Smooth muscle cell (in vitro differentiated cells): ENCODE data around the gene FBN1. TPM values are rescaled to one million over a fixed set of nuclear protein-coding genes. Genes with fewer than 3 reads are reported as not detected.

Experiments
- DNase-seq: peaks from one replicate; lab custom pipeline; 2025; ENCODE audit not compliant: unreplicated experiment; lab: John Stamatoyannopoulos, UW
- H2AFZ ChIP-seq: fragments of 200-600 bp; sonication (generic); 2 replicates; pipeline ENCODE4 v1.6.0; 2016; ENCODE audit warnings: antibody characterized with exemption, low read depth, mild to moderate bottlenecking
- H3F3A ChIP-seq: fragments of 200-600 bp; sonication (generic); 2 replicates; pipeline ENCODE4 v1.6.0; 2017; ENCODE audit warnings: antibody characterized with exemption, low read depth
- H3K27ac ChIP-seq: fragments of 200-600 bp; sonication (generic); 2 replicates; pipeline ENCODE4 v1.5.1; 2016; ENCODE audit warnings: low read depth, mild to moderate bottlenecking
- H3K27me3 ChIP-seq: fragments of 200-600 bp; sonication (generic); 2 replicates; pipeline ENCODE4 v1.6.1; 2016; ENCODE audit warnings: low read depth, mild to moderate bottlenecking
- H3K36me3 ChIP-seq: fragments of 200-600 bp; sonication (generic); 2 replicates; pipeline ENCODE4 v1.5.1; 2016; ENCODE audit warnings: low read depth
- H3K4me1 ChIP-seq: fragments of 200-600 bp; sonication (generic); 2 replicates; pipeline ENCODE4 v1.5.1; 2016; ENCODE audit warnings: low read depth
- H3K4me2 ChIP-seq: fragments of 200-600 bp; sonication (generic); 2 replicates; pipeline ENCODE4 v1.6.0; 2016; ENCODE audit warnings: mild to moderate bottlenecking
- H3K4me3 ChIP-seq: fragments of 200-600 bp; sonication (generic); 2 replicates; pipeline ENCODE4 v1.5.1; 2016; ENCODE audit warnings: mild to moderate bottlenecking
- H3K79me2 ChIP-seq: fragments of 200-600 bp; sonication (generic); 2 replicates; pipeline ENCODE4 v1.6.0; 2016; ENCODE audit warnings: low read depth, mild to moderate bottlenecking
- H3K9ac ChIP-seq: fragments of 200-600 bp; sonication (generic); 2 replicates; pipeline ENCODE4 v1.6.0; 2016; ENCODE audit warnings: low read depth
- H3K9me3 ChIP-seq: fragments of 200-600 bp; sonication (generic); replicated peaks from 2 replicates; pipeline ENCODE4 v1.5.1; 2016; ENCODE audit warnings: low read depth
- H4K20me1 ChIP-seq: fragments of 200-600 bp; sonication (generic); 2 replicates; pipeline ENCODE4 v1.6.0; 2016; ENCODE audit warnings: low read depth
- CTCF ChIP-seq: fragments of 200-600 bp; sonication (generic); IDR thresholded peaks from 2 replicates; pipeline ENCODE4 v1.5.1; 2017; ENCODE audit warnings: borderline replicate concordance, mild to moderate bottlenecking, antibody characterized with exemption; ENCODE audit not compliant: insufficient read depth, poor library complexity, severe bottlenecking
- WGBS: methylation state at CpG from one replicate; pipeline ENCODE4 v1.1.7; 2016; ENCODE audit warnings: low lambda C conversion rate; 5-methylcytosine and 5-hydroxymethylcytosine counted together
- polyA plus RNA-seq: library from polyadenylated mRNA; unstranded; fragments of >200 nt; fragmentation: Nextera tagmentation; extraction: Ambion mirVana; gene quantifications from 2 replicates; pipeline ENCODE4 v1.2.1, GENCODE V29; 2016
- total RNA-seq: library from RNA; depleted of rRNA; stranded (reverse); fragments of >200 nt; gene quantifications from 2 replicates; pipeline ENCODE4 v1.2.3, GENCODE V29; 2014

The FBN1 gene
- total and polyA plus RNA-seq, 2 experiments from 2014 or later: 137 to 330 TPM

- no peaks in the 10 kb centered on the region for H3K4me1 ChIP-seq
- no peak overlapping the region for H2AFZ ChIP-seq
- H4K20me1 ChIP-seq: no peaks in the 10 kb centered on the region
- no peaks in the 10 kb centered on the region for H3K27me3 ChIP-seq
- peaks cover 64% of the 10 kb centered on the region for H3K36me3 ChIP-seq
- H3K4me2 ChIP-seq: no peak overlapping the region
- no peaks in the 10 kb centered on the region for H3K9me3 ChIP-seq
- 78% methylated on average over 2 of the region's 2 CpGs for WGBS
- no peak for TF ChIP-seq CTCF
- no peak for DNase-seq
- H3F3A ChIP-seq: no peaks in the 10 kb centered on the region
- no peak overlapping the region for H3K9ac ChIP-seq
- no peak overlapping the region for H3K4me3 ChIP-seq
- H3K27ac ChIP-seq: no peak overlapping the region
- H3K79me2 ChIP-seq: no peaks in the 10 kb centered on the region
These were observed 159.3 kb downstream of the FBN1 start for GRCh38 chr15:48486228-48486627.

- Histone ChIP-seq H3K4me2 (no peak overlapping the region), H3K9me3 (no peaks in the 10 kb centered on the region), H3K79me2 (no peaks in the 10 kb centered on the region), H3K4me3 (no peak overlapping the region), H3K27ac (no peak overlapping the region), H3F3A (peaks cover 4% of the 10 kb centered on the region), H2AFZ (no peak overlapping the region), H4K20me1 (no peaks in the 10 kb centered on the region), H3K36me3 (peaks cover 33% of the 10 kb centered on the region), H3K4me1 (no peaks in the 10 kb centered on the region), H3K9ac (no peak overlapping the region), H3K27me3 (no peaks in the 10 kb centered on the region)
- DNase-seq: no peak
- WGBS: 48% methylated on average over 2 of the region's 2 CpGs
- TF ChIP-seq CTCF: no peak
These were observed 163.7 kb downstream of the FBN1 start for GRCh38 chr15:48481802-48482201.

- H3K4me2 ChIP-seq: no peak overlapping the region
- no peaks in the 10 kb centered on the region for H4K20me1 ChIP-seq
- H3K27me3 ChIP-seq: no peaks in the 10 kb centered on the region
- TF ChIP-seq CTCF: no peak
- no peaks in the 10 kb centered on the region for H3K9me3 ChIP-seq
- no peak overlapping the region for H2AFZ ChIP-seq
- no peaks in the 10 kb centered on the region for H3K79me2 ChIP-seq
- no peak for DNase-seq
- peaks cover 4% of the 10 kb centered on the region for H3F3A ChIP-seq
- H3K27ac ChIP-seq: no peak overlapping the region
- 96% methylated on average over 2 of the region's 2 CpGs for WGBS
- H3K36me3 ChIP-seq: peaks cover 18% of the 10 kb centered on the region
- no peak overlapping the region for H3K9ac ChIP-seq
- H3K4me1 ChIP-seq: no peaks in the 10 kb centered on the region
- no peak overlapping the region for H3K4me3 ChIP-seq
These were observed 165.8 kb downstream of the FBN1 start for GRCh38 chr15:48479751-48480150.

GRCh38 chr15:48478581-48478980, 166.9 kb downstream of the FBN1 start:
- Histone ChIP-seq H3K79me2 (no peaks in the 10 kb centered on the region), H3K9me3 (no peaks in the 10 kb centered on the region), H3K9ac (no peak overlapping the region), H3K4me2 (no peak overlapping the region), H3K36me3 (peaks cover 20% of the 10 kb centered on the region), H3K27ac (no peak overlapping the region), H3K4me1 (no peaks in the 10 kb centered on the region), H3K27me3 (no peaks in the 10 kb centered on the region), H3K4me3 (no peak overlapping the region), H2AFZ (no peak overlapping the region), H3F3A (peaks cover 4% of the 10 kb centered on the region), H4K20me1 (no peaks in the 10 kb centered on the region)
- WGBS: 38% methylated on average over 2 of the region's 2 CpGs
- no peak for DNase-seq
- no peak for TF ChIP-seq CTCF
